ENCODE data around the gene ADCY3. TPM values are rescaled to one million over a fixed set of nuclear protein-coding genes. Genes with fewer than 3 reads are reported as not detected.

Gene ADCY3
- total and polyA plus RNA-seq, 12 donors = 8.0 to 72.0 (median 35.1) TPM

DNA sequence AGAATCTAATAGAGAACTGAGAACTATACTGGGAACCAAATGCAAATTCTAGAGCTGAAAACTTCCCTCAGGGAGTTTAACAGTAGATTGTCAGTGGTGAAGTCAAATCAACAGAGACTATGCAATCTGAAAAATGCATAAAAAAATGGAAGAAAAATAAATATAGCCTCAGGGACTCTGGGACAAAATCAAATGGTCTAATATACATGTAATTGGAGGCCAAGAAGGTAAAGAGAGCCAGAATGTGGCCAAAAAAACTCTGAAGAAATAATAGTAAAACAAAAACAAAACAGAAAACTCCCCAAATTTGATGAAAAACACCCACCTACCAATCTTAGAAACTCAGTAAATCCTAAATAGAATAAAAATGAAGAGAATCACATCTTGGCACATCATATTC lies 35.2 kb upstream of the ADCY3 start:
- Histone ChIP-seq H3K9me3 (replicated peaks in 1 of 3) (no peaks in the 10 kb centered on the region), H3K27ac (no peak overlapping the region), H3K4me3 (no peak overlapping the region), H3K4me1 (replicated peaks in 1 of 2) (no peaks in the 10 kb centered on the region), H3K36me3 (replicated peaks in 1 of 2) (peaks cover 0 to 53% of the 10 kb centered on the region in 2 donors), H3K27me3 (no peaks in the 10 kb centered on the region)
- no peak for DNase-seq
- intact Hi-C loops (cut with DNase I) = no loop called here
- TF ChIP-seq CTCF (IDR thresholded peaks at IDR 0.05) = no peak
- no peak for TF ChIP-seq POLR2A (IDR thresholded peaks at IDR 0.05)

GRCh38 chr2:24950102-24950501 lies 30.1 kb upstream of the ADCY3 start:
- TF ChIP-seq POLR2A (IDR thresholded peaks at IDR 0.05) = no peak
- no peak for TF ChIP-seq CTCF (IDR thresholded peaks at IDR 0.05)
- Histone ChIP-seq H3K4me1 (replicated peaks in 1 of 2) (no peaks in the 10 kb centered on the region), H3K27ac (no peak overlapping the region), H3K36me3 (replicated peaks in 1 of 2) (peaks cover 0 to 50% of the 10 kb centered on the region in 2 donors), H3K27me3 (no peaks in the 10 kb centered on the region), H3K4me3 (no peak overlapping the region), H3K9me3 (replicated peaks in 1 of 3) (no peaks in the 10 kb centered on the region)
- intact Hi-C loops (cut with DNase I) = no loop called here
- 95 to 96% (median 95%) methylated on average over 7 of the region's 7 CpGs for WGBS, 4 donors
- no peak for DNase-seq

- intact Hi-C loops (cut with DNase I) = no loop called here
- no peaks in the 10 kb centered on the region for H3K4me1 ChIP-seq (replicated peaks in 1 of 2)
- TF ChIP-seq POLR2A (IDR thresholded peaks at IDR 0.05) (no peak), CTCF (IDR thresholded peaks at IDR 0.05) (no peak)
- H3K36me3 ChIP-seq (replicated peaks in 1 of 2) = peaks cover 0 to 49% of the 10 kb centered on the region in 2 donors
- WGBS, 4 donors = 92 to 97% (median 95%) methylated on average over 6 of the region's 6 CpGs
- H3K4me3 ChIP-seq = no peak overlapping the region
- no peak for DNase-seq
- no peak overlapping the region for H3K27ac ChIP-seq
- no peaks in the 10 kb centered on the region for H3K27me3 ChIP-seq
- no peaks in the 10 kb centered on the region for H3K9me3 ChIP-seq (replicated peaks in 1 of 3)
Observed at GRCh38 chr2:24948506-24948905, 28.5 kb upstream of the ADCY3 start.

GRCh38 chr2:24947561-24948157 lies 27.6 kb upstream of the ADCY3 start:
- no peak overlapping the region for H3K4me3 ChIP-seq
- H3K9me3 ChIP-seq (replicated peaks in 1 of 3) = no peaks in the 10 kb centered on the region
- DNase-seq = no peak
- no peaks in the 10 kb centered on the region for H3K27me3 ChIP-seq
- peaks cover 0 to 49% of the 10 kb centered on the region in 2 donors for H3K36me3 ChIP-seq (replicated peaks in 1 of 2)
- intact Hi-C loops (cut with DNase I) = no loop called here
- H3K4me1 ChIP-seq (replicated peaks in 1 of 2) = no peaks in the 10 kb centered on the region
- 97 to 100% (median 99%) methylated on average over 3 of the region's 3 CpGs for WGBS, 4 donors
- no peak for TF ChIP-seq CTCF (IDR thresholded peaks at IDR 0.05)
- no peak for TF ChIP-seq POLR2A (IDR thresholded peaks at IDR 0.05)
- H3K27ac ChIP-seq = no peak overlapping the region

Data from adrenal gland (tissue), 12 donors.